Measurements from ENCODE around the gene CARMIL1.

Gene CARMIL1

GRCh38 chr6:25344827-25345226, 65.7 kb downstream of the CARMIL1 start:
- no peak overlapping the region for H3K4me3 ChIP-seq (ENCODE audit: low read depth, low read length)
- no peak for TF ChIP-seq CTCF (conservative IDR thresholded peaks at IDR 0.05; ENCODE audit: low read depth, low read length)
- DNase-seq (ENCODE audit: low read depth) = no peak

GRCh38 chr6:25346064-25346463, 66.9 kb downstream of the CARMIL1 start:
- TF ChIP-seq CTCF (conservative IDR thresholded peaks at IDR 0.05; ENCODE audit: low read depth, low read length) = no peak
- no peak for DNase-seq (ENCODE audit: low read depth)
- no peak overlapping the region for H3K4me3 ChIP-seq (ENCODE audit: low read depth, low read length)

GRCh38 chr6:25350573-25350972, 71.4 kb downstream of the CARMIL1 start:
- no peak overlapping the region for H3K4me3 ChIP-seq (ENCODE audit: low read depth, low read length)
- no peak for TF ChIP-seq CTCF (conservative IDR thresholded peaks at IDR 0.05; ENCODE audit: low read depth, low read length)
- DNase-seq (ENCODE audit: low read depth) = no peak

- no peak for TF ChIP-seq CTCF (conservative IDR thresholded peaks at IDR 0.05; ENCODE audit: low read depth, low read length)
- no peak overlapping the region for H3K4me3 ChIP-seq (ENCODE audit: low read depth, low read length)
- DNase-seq (ENCODE audit: low read depth) = no peak
Measured at GRCh38 chr6:25351485-25351884, 72.3 kb downstream of the CARMIL1 start.

- no peak for DNase-seq (ENCODE audit: low read depth)
- TF ChIP-seq CTCF (conservative IDR thresholded peaks at IDR 0.05; ENCODE audit: low read depth, low read length) = no peak
- H3K4me3 ChIP-seq (ENCODE audit: low read depth, low read length) = no peak overlapping the region
Measured at GRCh38 chr6:25352285-25352684, 73.1 kb downstream of the CARMIL1 start.

- TF ChIP-seq CTCF (conservative IDR thresholded peaks at IDR 0.05; ENCODE audit: low read depth, low read length) = no peak
- no peak overlapping the region for H3K4me3 ChIP-seq (ENCODE audit: low read depth, low read length)
- DNase-seq (ENCODE audit: low read depth) = peak; percentile 19
Measured at GRCh38 chr6:25354078-25354932, 75.1 kb downstream of the CARMIL1 start.

Measured in choroid plexus epithelial cell (primary cell).